AG09319 (cell line): ENCODE results near the gene SCIN.
"Not testable (repeated sequence)": the region's sequence is repeated elsewhere in the genome, so short reads cannot be mapped to it uniquely, and the experiment has no call there.

Experiments
- DNase-seq: peaks from one replicate; pipeline ENCODE4 v3.0.0-alpha.2; 2010; ENCODE audit warnings: low read depth; ENCODE audit errors: extremely low read depth
- CTCF ChIP-seq: IDR thresholded peaks from 2 replicates; pipeline ENCODE4 v1.5.1; 2011; ENCODE audit warnings: low read depth, mild to moderate bottlenecking, inconsistent platforms, low read length, moderate library complexity

The SCIN gene

GRCh38 chr7:12670743-12671520 is 100.4 kb downstream of the SCIN start:
- no peak for DNase-seq
- TF ChIP-seq CTCF: no peak

- DNase-seq: not testable (repeated sequence)
Observed at GRCh38 chr7:12673436-12673835, 102.9 kb downstream of the SCIN start.

- no peak for TF ChIP-seq CTCF
- no peak for DNase-seq
Observed at GRCh38 chr7:12674053-12674452, 103.5 kb downstream of the SCIN start.

GRCh38 chr7:12674861-12675260 is 104.3 kb downstream of the SCIN start:
- peak; percentile 31 for TF ChIP-seq CTCF
- DNase-seq: no peak

GRCh38 chr7:12683678-12684585 is 113.4 kb downstream of the SCIN start:
- DNase-seq: no peak
- TF ChIP-seq CTCF: peak; percentile 33

GRCh38 chr7:12684733-12685132 is 114.2 kb downstream of the SCIN start:
- DNase-seq: no peak
- no peak for TF ChIP-seq CTCF

- no peak for DNase-seq
- peak; percentile 14 for TF ChIP-seq CTCF
Observed at GRCh38 chr7:12685550-12685949, 115.0 kb downstream of the SCIN start.
